Hematopoietic multipotent progenitor cell treated with erythropoietin and hydrocortisone succinate and interleukin-3 and kit ligand, for 15 days (in vitro differentiated cells): ENCODE measurements around the gene SSH2.
"Not testable (repeated sequence)": the region's sequence is repeated elsewhere in the genome, so short reads cannot be mapped to it uniquely, and the experiment has no call there.

Source experiments
- DNase-seq: peaks from one replicate; pipeline ENCODE4 v3.0.0-alpha.2; 2015; ENCODE audit warnings: low spot score

SSH2 gene

GRCh38 chr17:29659155-29659554 is 270.9 kb downstream of the SSH2 start:
- DNase-seq = no peak

DNA sequence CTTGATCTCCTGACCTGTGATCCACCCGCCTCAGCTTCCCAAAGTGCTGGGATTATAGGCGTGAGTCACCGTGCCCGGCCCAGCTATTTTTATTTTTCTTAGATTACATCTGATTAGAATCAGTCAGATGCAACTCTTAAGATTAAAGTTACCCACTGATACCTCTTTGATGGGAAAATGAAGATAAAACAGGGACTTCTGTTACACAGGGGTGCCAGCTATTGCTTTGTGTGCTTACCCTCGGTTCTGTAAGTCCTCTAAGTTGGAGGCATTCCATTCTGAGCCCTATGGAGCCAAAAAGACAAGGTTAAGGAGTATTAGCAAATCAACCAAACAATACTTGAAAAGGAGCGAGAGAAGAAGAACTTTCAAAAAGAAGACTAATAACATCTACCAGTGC is 274.7 kb downstream of the SSH2 start:
- no peak for DNase-seq

- DNase-seq = peak; percentile 19
Measured at GRCh38 chr17:29653995-29654714, 275.9 kb downstream of the SSH2 start.

DNA sequence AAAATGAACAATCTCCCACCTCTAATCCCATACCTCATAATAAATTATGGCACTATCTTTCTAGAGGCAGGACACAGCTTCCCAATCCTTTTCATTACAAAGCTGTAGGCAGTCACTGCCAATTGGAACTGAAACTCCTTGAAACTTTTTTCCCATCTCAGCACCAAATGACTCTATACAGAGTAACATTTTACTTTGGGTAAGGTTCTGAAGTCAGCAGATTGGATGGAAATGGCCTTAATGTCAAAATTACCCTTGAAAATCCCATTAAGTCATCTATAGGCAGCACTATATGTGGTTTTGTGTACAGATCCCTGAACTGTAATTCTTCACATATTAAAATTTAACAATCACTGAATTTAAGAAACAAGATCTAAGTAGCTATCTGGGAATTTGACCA is 277.1 kb downstream of the SSH2 start:
- DNase-seq = no peak

DNA sequence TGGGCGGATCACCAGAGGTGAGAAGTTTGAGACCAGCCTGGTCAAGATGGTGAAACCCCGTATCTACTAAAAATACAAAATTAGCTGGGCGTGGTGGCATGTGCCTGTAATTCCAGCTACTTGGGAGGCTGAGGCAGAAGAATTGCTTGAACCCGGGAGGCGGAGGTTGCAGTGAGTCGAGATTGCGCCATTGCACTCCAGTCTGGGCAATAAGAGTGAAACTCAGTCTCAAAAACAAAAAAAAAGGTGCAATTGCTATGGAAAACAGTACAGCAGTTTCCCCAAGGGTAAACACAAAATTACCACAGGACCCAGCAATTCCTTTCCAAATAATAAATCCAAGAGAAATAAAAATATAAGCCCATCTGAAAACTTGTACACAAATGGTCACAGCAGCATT is 278.1 kb downstream of the SSH2 start:
- DNase-seq = not testable (repeated sequence)

GRCh38 chr17:29650396-29650795 is 279.6 kb downstream of the SSH2 start:
- no peak for DNase-seq

DNA sequence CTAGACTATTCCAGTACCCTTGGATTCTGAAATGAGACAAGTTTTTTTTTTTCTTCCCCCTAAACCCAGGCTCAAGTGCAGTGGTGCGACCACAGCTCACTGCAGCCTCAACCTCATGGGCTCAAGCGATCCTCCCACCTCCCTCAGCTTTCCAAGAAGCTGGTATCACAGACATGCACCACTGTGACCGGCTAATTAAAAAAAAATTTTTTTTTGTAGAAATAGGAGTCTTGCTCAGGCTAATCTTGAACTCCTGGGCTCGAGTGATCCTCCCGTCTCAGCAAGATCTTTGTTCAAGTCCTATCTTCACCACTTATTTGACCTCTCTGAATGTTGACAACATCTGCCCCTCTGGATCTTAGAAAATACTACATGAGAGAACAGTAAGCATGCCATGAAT is 280.7 kb downstream of the SSH2 start:
- DNase-seq = no peak

DNA sequence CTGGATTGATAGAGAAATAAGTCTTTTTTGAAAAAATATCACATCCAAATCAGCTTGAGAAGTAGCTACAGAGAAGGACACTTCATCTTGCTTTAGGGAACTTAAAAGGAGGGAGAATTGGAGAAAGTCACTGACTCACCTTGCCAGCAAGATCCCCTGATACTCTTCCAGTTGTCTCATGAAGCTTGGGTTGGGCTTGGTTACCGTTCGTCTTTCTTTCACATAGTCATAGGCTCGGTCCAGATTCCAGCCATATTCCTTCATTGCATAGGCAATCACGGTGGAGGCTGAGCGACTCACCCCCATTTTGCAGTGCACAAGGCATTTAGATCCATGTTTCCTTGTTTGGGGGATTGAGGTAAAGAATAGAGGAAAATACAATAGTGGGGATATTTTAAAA is 282.0 kb downstream of the SSH2 start:
- no peak for DNase-seq

DNA sequence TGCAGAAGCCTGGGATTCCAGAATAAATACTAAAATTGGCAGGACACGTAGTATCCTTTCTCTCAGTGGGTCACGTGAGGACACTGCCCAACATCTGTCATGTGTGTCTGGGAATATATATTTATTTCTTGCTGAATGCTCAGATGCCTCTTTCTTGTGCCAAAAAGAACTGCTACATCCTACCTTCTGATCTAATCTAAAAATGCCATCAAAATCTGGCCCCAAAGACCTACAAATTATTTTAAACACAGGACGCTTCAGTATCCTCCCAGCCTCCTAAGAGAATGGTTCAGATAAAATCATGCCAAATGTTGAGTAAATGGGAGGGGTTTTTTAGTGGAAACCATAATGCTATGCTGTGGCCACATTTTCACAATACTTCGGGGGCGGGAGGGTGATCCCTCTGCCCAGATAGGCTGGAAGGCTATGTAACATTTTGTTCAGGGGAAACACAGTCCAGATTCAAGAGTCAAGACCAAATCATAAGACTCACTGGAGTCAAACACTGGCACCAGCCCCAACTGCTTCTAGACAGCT is 284.4 kb downstream of the SSH2 start:
- DNase-seq = no peak

- DNase-seq = no peak
Measured at GRCh38 chr17:29643817-29644160, 286.2 kb downstream of the SSH2 start.

DNA sequence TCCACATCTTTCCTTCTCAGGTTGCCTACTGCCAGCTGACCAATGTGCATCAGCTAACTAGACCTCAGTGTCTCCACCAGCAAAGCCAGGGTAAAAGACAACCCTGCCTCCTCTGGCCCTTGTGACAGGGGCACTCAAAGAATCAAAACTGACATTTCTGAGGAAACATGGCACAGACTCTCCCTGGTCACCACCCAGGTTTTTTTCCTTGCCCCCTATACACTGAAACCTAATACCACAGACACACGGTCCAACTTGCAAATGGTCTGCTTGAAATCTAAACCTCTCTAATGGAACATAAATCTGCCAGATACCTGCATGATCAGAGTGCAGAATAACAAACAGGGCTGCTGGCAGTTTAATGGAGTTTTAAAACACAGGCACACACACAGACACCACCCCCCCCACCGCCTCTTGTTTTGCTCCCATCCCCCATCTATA is 287.8 kb downstream of the SSH2 start:
- no peak for DNase-seq

- DNase-seq = no peak
Measured at GRCh38 chr17:29640981-29641642, 288.9 kb downstream of the SSH2 start.

- no peak for DNase-seq
Measured at GRCh38 chr17:29640413-29640812, 289.6 kb downstream of the SSH2 start.

DNA sequence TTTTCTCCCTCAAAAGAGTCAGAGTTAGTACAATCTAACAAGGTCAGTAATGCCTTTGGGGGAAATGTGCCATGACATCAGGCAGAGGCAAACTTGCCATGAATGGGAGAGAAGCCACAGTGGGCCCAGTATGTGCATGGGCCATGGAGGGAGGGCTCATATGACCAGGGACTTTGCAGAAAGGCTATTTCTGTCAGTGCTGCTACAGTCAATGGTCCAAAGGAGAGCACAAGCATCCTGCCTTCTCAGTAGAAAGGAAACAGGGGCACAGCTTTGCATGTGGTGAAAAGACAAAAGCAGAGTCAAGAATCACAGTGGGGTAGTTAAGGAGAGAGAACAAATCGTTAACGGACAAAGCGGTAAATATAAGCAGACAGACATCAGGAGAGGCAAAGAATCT is 296.1 kb downstream of the SSH2 start:
- no peak for DNase-seq

DNA sequence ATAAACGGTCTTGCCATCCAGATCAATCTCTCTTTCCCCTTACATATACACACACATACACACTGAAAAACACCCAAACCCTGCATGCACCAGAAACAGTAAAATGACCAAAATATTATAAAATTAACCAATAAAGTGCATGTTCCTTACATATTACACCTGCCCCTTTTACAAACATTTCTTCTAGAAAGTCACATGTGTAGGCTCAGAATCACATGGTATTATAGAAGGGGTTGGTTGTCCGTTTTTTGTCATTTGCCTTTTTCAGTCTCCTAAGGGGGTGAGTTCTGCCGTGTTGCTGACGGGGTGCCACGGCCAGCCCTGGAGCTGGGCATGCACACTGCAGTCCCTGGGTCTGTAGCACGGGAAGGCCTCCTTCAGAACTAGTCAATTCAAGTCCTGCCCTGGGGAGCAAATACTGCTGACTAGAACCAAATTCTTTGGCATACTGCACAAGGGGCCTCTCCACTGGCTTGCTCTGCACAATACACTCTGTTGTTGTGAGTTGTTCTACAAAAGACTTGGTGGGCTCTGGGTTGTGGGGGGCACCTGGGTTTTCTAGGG is 299.3 kb downstream of the SSH2 start:
- DNase-seq = no peak

DNA sequence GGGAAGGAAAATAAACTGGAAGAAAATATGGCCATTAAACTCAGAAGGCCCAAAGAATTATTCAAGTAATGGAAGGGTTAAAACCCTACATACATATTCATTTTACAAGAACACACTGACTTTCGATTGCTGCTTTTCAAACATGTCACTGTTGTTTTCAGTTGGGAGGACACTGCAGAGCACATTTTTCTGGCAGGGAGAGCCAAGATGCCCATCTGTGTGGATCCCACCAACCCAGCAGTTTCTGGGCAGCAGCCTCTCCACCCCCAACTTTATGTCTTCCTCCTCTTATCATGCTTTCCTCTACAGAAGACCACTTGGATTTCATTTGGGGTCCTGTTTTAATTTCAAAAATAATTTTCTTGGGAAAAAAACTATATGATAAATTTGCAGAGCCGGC is 300.2 kb downstream of the SSH2 start:
- no peak for DNase-seq

GRCh38 chr17:29628644-29629043 is 301.4 kb downstream of the SSH2 start:
- no peak for DNase-seq

DNA sequence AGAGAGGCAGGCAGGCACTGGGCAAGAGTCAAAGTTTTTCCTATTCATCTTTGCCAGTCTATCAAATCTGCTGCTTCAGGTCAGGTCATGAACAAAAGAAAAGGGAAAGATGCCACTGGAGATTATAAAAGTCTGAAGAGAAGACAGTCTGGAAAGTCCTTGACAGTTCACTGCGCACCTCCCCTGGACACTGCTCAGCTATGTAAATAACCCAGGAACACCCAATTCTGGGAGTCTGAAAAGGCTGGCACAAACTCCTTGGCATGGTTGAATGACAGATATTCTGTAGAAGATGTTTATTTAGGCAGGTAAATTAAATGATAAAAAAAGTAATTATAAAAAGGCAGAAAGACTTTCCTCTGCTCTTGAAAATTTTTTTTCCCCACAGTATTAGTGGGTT is 302.1 kb downstream of the SSH2 start:
- DNase-seq = no peak

DNA sequence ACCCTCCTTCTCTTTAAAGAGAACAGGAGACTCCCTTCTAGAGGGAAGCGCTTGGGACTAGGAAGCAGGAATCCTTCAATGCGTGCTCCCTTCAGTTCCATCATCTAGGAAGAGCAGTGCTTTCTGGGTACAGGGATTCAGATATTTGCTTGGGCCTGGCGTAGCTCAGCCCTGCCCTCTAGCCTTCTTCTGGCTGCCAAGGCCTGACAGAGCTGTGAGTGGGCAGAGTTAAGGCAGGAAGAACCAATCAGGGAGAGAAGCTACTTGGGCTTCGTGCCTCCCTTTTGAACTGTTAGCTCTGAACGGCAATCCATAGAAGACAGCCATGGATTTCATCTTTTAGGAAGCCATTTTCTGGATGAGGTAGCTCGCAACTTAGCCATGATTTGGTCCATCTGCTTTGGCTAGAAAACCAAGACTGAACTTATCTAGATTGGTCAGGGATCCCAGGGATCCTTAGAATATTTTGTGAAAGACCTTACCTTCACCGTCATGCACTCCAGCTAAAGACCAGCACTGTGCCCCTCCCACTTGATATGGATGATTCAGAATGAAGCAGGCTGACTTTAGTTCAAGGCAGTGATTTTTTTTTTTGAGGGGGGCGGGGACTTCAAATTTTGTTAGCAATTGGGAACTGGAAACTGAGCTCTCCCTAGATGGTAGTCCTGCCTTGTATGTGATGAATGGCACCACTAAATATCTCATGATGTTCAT is 304.8 kb downstream of the SSH2 start:
- DNase-seq = no peak

GRCh38 chr17:29624586-29624985 is 305.4 kb downstream of the SSH2 start:
- DNase-seq = no peak

GRCh38 chr17:29623283-29623647 is 306.8 kb downstream of the SSH2 start:
- no peak for DNase-seq

GRCh38 chr17:29622337-29623282 is 307.4 kb downstream of the SSH2 start, which contains the start of gene CORO6:
CORO6 (minus strand) TSS chr17:29622912; CDS start chr17:29621421, 1,491 bp downstream.
- peak; percentile 28 for DNase-seq
